ENCODE data around the gene IFNGR1. TPM values are rescaled to one million over a fixed set of nuclear protein-coding genes. Genes with fewer than 3 reads are reported as not detected.
A peak's percentile ranks its signal among the peaks of the same experiment; 100 is the strongest.

Gene IFNGR1
- total RNA-seq, 1 donor from 2014 or later = 60.5 TPM

- Mint-ChIP-seq H3K27me3 (no peaks in the 10 kb centered on the region), H3K27ac (peak overlapping the region; percentile 63), H3K4me3 (no peak overlapping the region), H3K4me1 (peaks cover 77% of the 10 kb centered on the region), H3K36me3 (ENCODE audit: low read depth) (no peaks in the 10 kb centered on the region), H3K9me3 (peaks cover 5% of the 10 kb centered on the region)
- DNase-seq = no peak
- ChIA-PET POLR2A (interaction anchor here (2.3 kb wide), 1 partner anchor 9 kb away, joined by 10 read pairs; no protein-coding TSS in a partner anchor), CTCF (interaction anchor here (2.4 kb wide), 1 partner anchor 81 kb away, joined by 10 read pairs; no protein-coding TSS in a partner anchor)
- intact Hi-C loops (cut with micrococcal nuclease) = no loop called here
- no peak for ATAC-seq (ENCODE audit: low read depth)
- no peak for TF ChIP-seq CTCF (IDR thresholded peaks at IDR 0.05)
Observed at GRCh38 chr6:137175157-137175867, 43.9 kb downstream of the IFNGR1 start.

GRCh38 chr6:137173501-137173900, 45.7 kb downstream of the IFNGR1 start, which contains the start of gene IL22RA2:
Gene IL22RA2 (minus strand): TSS chr6:137173644. CDS start chr6:137161749, 11,895 bp downstream.
- CTCF ChIA-PET = interaction anchor here (1.0 to 2.4 kb wide), 2 partner anchors 67 to 79 kb away, joined by 3 to 10 read pairs; no protein-coding TSS in a partner anchor
- Mint-ChIP-seq H3K4me1 (peaks cover 86% of the 10 kb centered on the region), H3K27ac (peak within 1 kb of the TSS; percentile 95), H3K4me3 (peak within 1 kb of the TSS; percentile 63), H3K9me3 (no peaks in the 10 kb centered on the region), H3K36me3 (ENCODE audit: low read depth) (no peaks in the 10 kb centered on the region), H3K27me3 (no peaks in the 10 kb centered on the region)
- intact Hi-C loops (cut with micrococcal nuclease) = loop anchor here (5.0 kb wide), 1 partner anchor 89 kb away; no protein-coding TSS in a partner anchor
- POLR2A ChIA-PET = no interaction called here
- TF ChIP-seq CTCF (IDR thresholded peaks at IDR 0.05) = no peak
- DNase-seq (no peak), ATAC-seq (ENCODE audit: low read depth) (no peak)

GRCh38 chr6:137172734-137173431, 46.3 kb downstream of the IFNGR1 start:
- ChIA-PET POLR2A (interaction anchor here (0.6 to 1.7 kb wide), 4 partner anchors 23 to 70 kb away, joined by 3 to 7 read pairs (median 4); no protein-coding TSS in a partner anchor), CTCF (interaction anchor here (0.6 to 2.8 kb wide), 5 partner anchors 66 to 88 kb away, joined by 3 to 19 read pairs (median 4); no protein-coding TSS in a partner anchor)
- Mint-ChIP-seq H3K27me3 (no peaks in the 10 kb centered on the region), H3K27ac (peak overlapping the region; percentile 95), H3K4me1 (peaks cover 90% of the 10 kb centered on the region), H3K36me3 (ENCODE audit: low read depth) (no peaks in the 10 kb centered on the region), H3K4me3 (peak overlapping the region; percentile 63), H3K9me3 (no peaks in the 10 kb centered on the region)
- ATAC-seq (ENCODE audit: low read depth) = no peak
- DNase-seq = no peak
- intact Hi-C loops (cut with micrococcal nuclease) = loop anchor here (1.0 to 5.0 kb wide), 2 partner anchors 70 to 89 kb away; no protein-coding TSS in a partner anchor
- no peak for TF ChIP-seq CTCF (IDR thresholded peaks at IDR 0.05)

- H3K9me3 Mint-ChIP-seq = no peaks in the 10 kb centered on the region
- DNase-seq = no peak
- intact Hi-C loops (cut with micrococcal nuclease) = loop anchor here (1.0 to 5.0 kb wide), 2 partner anchors 69 to 90 kb away; no protein-coding TSS in a partner anchor
- peak overlapping the region; percentile 95 for H3K27ac Mint-ChIP-seq
- peak overlapping the region; percentile 63 for H3K4me3 Mint-ChIP-seq
- ChIA-PET CTCF (interaction anchor here (0.6 to 2.8 kb wide), 8 partner anchors 12 to 89 kb away, joined by 3 to 19 read pairs (median 4); no protein-coding TSS in a partner anchor), POLR2A (interaction anchor here (0.6 to 2.9 kb wide), 10 partner anchors 22 to 142 kb away, joined by 3 to 16 read pairs (median 4); no protein-coding TSS in a partner anchor)
- no peaks in the 10 kb centered on the region for H3K27me3 Mint-ChIP-seq
- ATAC-seq (ENCODE audit: low read depth) = peak; percentile 68
- peaks cover 90% of the 10 kb centered on the region for H3K4me1 Mint-ChIP-seq
- H3K36me3 Mint-ChIP-seq (ENCODE audit: low read depth) = no peaks in the 10 kb centered on the region
- TF ChIP-seq CTCF (IDR thresholded peaks at IDR 0.05) = no peak
Observed at GRCh38 chr6:137171824-137172733, 47.1 kb downstream of the IFNGR1 start.

All from activated B cell treated with CpG ODN at 0.5 μM for 24 hours (primary cell).